NCI-H510A (cell line): ENCODE results near the gene ERCC6.

Experiments used
- DNase-seq: peaks from one replicate; lab custom pipeline; 2025; lab: John Stamatoyannopoulos, UW

ERCC6 gene

GRCh38 chr10:49549640-49550346 lies 10.9 kb upstream of the ERCC6 start:
- DNase-seq = no peak

- no peak for DNase-seq
Observed at GRCh38 chr10:49543604-49544003, 4.7 kb upstream of the ERCC6 start.

- DNase-seq = no peak
Observed at GRCh38 chr10:49542353-49542752, 3.4 kb upstream of the ERCC6 start.

- no peak for DNase-seq
Observed at GRCh38 chr10:49541762-49542161, 2.8 kb upstream of the ERCC6 start.

GRCh38 chr10:49540056-49540797 lies 1.3 kb upstream of the ERCC6 start:
- no peak for DNase-seq

- DNase-seq = peak; percentile 29
Observed at GRCh38 chr10:49539320-49539885, 482 bp upstream of the ERCC6 start.

GRCh38 chr10:49534670-49535381 lies 4.1 kb downstream of the ERCC6 start:
- no peak for DNase-seq

GRCh38 chr10:49532461-49532860 lies 6.5 kb downstream of the ERCC6 start:
- DNase-seq = no peak

GRCh38 chr10:49528977-49529506 lies 9.9 kb downstream of the ERCC6 start:
- no peak for DNase-seq

GRCh38 chr10:49527850-49528249 lies 11.1 kb downstream of the ERCC6 start:
- DNase-seq = no peak

- DNase-seq = no peak
Observed at GRCh38 chr10:49527061-49527460, 11.9 kb downstream of the ERCC6 start.

GRCh38 chr10:49526619-49527018 lies 12.3 kb downstream of the ERCC6 start:
- DNase-seq = no peak

- DNase-seq = no peak
Observed at GRCh38 chr10:49524496-49524895, 14.4 kb downstream of the ERCC6 start.

GRCh38 chr10:49523301-49523700 lies 15.6 kb downstream of the ERCC6 start:
- no peak for DNase-seq

GRCh38 chr10:49521062-49521461 lies 17.9 kb downstream of the ERCC6 start:
- DNase-seq = no peak

- DNase-seq = no peak
Observed at GRCh38 chr10:49520122-49520775, 18.7 kb downstream of the ERCC6 start.

GRCh38 chr10:49519717-49520116 lies 19.2 kb downstream of the ERCC6 start:
- DNase-seq = no peak

GRCh38 chr10:49518982-49519578 lies 19.8 kb downstream of the ERCC6 start:
- no peak for DNase-seq

GRCh38 chr10:49518566-49518965 lies 20.4 kb downstream of the ERCC6 start:
- no peak for DNase-seq

GRCh38 chr10:49516216-49516970 lies 22.5 kb downstream of the ERCC6 start:
- DNase-seq = no peak
